Measurements from ENCODE around the gene FASTKD2. TPM values are rescaled to one million over a fixed set of nuclear protein-coding genes. Genes with fewer than 3 reads are reported as not detected.

Gene FASTKD2
- total and polyA plus RNA-seq, 2 experiments from 2014 or later, result 22.3 to 24.5 TPM

DNA sequence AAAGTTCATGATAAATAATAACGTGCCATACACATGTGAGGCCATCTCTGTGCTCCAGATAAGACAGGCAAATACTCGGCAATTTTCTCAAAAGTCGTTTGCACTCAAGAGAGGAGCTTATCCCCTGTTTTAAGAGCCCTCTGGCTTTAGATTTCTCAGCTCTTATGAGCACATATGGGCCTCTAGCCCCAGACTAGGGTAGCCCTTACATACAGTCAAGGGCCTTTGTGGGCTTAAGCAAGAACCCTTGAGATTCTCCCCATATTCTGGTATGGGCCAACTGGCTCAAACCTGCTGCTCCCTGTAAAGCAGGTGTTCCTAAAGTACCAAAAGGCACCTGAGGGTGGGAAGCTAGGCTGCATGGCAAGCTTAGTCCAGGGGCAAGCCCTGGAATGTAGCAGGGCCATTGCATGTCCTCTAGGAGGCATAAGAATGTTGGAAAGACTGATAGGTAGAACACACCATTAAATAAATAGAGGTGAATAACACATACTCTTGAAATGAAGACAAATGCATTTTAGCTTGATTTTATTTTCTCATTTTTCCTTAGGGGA lies 66.1 kb downstream of the FASTKD2 start:
- Histone ChIP-seq H3K4me1 (ENCODE audit: low read depth) (no peaks in the 10 kb centered on the region), H3K9me3 (ENCODE audit: low read depth) (no peaks in the 10 kb centered on the region), H3K27me3 (no peaks in the 10 kb centered on the region), H3K27ac (no peak overlapping the region), H3K4me3 (no peak overlapping the region), H3K36me3 (no peaks in the 10 kb centered on the region)
- DNase-seq (ENCODE audit: low read depth in 1 of 2, low spot score in 1 of 2), result no peak
- TF ChIP-seq, protein P1, sequence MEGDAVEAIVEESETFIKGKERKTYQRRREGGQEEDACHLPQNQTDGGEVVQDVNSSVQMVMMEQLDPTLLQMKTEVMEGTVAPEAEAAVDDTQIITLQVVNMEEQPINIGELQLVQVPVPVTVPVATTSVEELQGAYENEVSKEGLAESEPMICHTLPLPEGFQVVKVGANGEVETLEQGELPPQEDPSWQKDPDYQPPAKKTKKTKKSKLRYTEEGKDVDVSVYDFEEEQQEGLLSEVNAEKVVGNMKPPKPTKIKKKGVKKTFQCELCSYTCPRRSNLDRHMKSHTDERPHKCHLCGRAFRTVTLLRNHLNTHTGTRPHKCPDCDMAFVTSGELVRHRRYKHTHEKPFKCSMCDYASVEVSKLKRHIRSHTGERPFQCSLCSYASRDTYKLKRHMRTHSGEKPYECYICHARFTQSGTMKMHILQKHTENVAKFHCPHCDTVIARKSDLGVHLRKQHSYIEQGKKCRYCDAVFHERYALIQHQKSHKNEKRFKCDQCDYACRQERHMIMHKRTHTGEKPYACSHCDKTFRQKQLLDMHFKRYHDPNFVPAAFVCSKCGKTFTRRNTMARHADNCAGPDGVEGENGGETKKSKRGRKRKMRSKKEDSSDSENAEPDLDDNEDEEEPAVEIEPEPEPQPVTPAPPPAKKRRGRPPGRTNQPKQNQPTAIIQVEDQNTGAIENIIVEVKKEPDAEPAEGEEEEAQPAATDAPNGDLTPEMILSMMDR (IDR thresholded peaks at IDR 0.05; ENCODE audit: low read depth, low read length), result no peak

GRCh38 chr2:206832873-206833272 lies 67.5 kb downstream of the FASTKD2 start:
- Histone ChIP-seq H3K4me3 (no peak overlapping the region), H3K9me3 (ENCODE audit: low read depth) (no peaks in the 10 kb centered on the region), H3K27me3 (no peaks in the 10 kb centered on the region), H3K4me1 (ENCODE audit: low read depth) (no peaks in the 10 kb centered on the region), H3K27ac (no peak overlapping the region), H3K36me3 (no peaks in the 10 kb centered on the region)
- DNase-seq (ENCODE audit: low read depth in 1 of 2, low spot score in 1 of 2), result peak in 1 of 2 donors; percentile 28
- TF ChIP-seq, protein P1 (IDR thresholded peaks at IDR 0.05; ENCODE audit: low read depth, low read length), result no peak

GRCh38 chr2:206833291-206833690 lies 67.9 kb downstream of the FASTKD2 start:
- Histone ChIP-seq H3K9me3 (ENCODE audit: low read depth) (no peaks in the 10 kb centered on the region), H3K4me3 (no peak overlapping the region), H3K27ac (no peak overlapping the region), H3K36me3 (no peaks in the 10 kb centered on the region), H3K27me3 (no peaks in the 10 kb centered on the region), H3K4me1 (ENCODE audit: low read depth) (no peaks in the 10 kb centered on the region)
- TF ChIP-seq, protein P1 (IDR thresholded peaks at IDR 0.05; ENCODE audit: low read depth, low read length), result no peak
- DNase-seq (ENCODE audit: low read depth in 1 of 2, low spot score in 1 of 2), result no peak

GRCh38 chr2:206836722-206837121 lies 71.3 kb downstream of the FASTKD2 start:
- peak in 1 of 2 donors; percentile 72 for DNase-seq (ENCODE audit: low read depth in 1 of 2, low spot score in 1 of 2)
- TF ChIP-seq, protein P1 (IDR thresholded peaks at IDR 0.05; ENCODE audit: low read depth, low read length), result no peak
- H3K4me1 ChIP-seq (ENCODE audit: low read depth), result no peaks in the 10 kb centered on the region
- no peak overlapping the region for H3K4me3 ChIP-seq
- H3K36me3 ChIP-seq, result no peaks in the 10 kb centered on the region
- H3K27me3 ChIP-seq, result no peaks in the 10 kb centered on the region
- H3K9me3 ChIP-seq (ENCODE audit: low read depth), result no peaks in the 10 kb centered on the region
- no peak overlapping the region for H3K27ac ChIP-seq

- Histone ChIP-seq H3K27me3 (no peaks in the 10 kb centered on the region), H3K27ac (no peak overlapping the region), H3K4me1 (ENCODE audit: low read depth) (no peaks in the 10 kb centered on the region), H3K36me3 (no peaks in the 10 kb centered on the region), H3K4me3 (no peak overlapping the region), H3K9me3 (ENCODE audit: low read depth) (no peaks in the 10 kb centered on the region)
- TF ChIP-seq, protein P1 (IDR thresholded peaks at IDR 0.05; ENCODE audit: low read depth, low read length), result no peak
- DNase-seq (ENCODE audit: low read depth in 1 of 2, low spot score in 1 of 2), result no peak
Observed at GRCh38 chr2:206837775-206838174, 72.4 kb downstream of the FASTKD2 start.
